GDM1 (cell line): ENCODE measurements around the gene CDYL2.
"Not testable (repeated sequence)": the region's sequence is repeated elsewhere in the genome, so short reads cannot be mapped to it uniquely, and the experiment has no call there.

Source experiments
- DNase-seq: peaks from one replicate; lab custom pipeline; 2025; lab: John Stamatoyannopoulos, UW

Gene CDYL2

GRCh38 chr16:80669673-80670072 lies 134.7 kb downstream of the CDYL2 start:
- no peak for DNase-seq

DNA sequence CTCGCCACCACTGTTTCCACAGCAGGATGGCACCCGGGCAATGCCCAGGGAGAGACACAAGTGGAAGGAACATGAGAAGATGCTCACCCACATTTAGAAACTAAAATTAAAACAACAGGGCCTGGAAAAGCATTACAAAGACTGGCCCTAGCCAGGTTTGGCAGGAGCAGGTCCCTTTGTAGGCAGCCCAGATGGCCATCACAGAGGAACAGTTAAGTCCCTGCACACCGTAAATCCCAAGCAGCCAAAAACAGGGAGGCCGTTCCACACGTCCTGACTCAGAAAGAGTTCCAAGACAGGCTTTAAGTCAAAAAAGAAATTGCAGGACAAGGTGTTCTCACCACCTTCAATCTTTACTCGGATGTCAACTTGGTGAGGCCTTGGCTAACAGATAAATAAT lies 136.5 kb downstream of the CDYL2 start:
- DNase-seq = no peak

- DNase-seq = no peak
These were observed 137.2 kb downstream of the CDYL2 start for GRCh38 chr16:80667251-80667560.

DNA sequence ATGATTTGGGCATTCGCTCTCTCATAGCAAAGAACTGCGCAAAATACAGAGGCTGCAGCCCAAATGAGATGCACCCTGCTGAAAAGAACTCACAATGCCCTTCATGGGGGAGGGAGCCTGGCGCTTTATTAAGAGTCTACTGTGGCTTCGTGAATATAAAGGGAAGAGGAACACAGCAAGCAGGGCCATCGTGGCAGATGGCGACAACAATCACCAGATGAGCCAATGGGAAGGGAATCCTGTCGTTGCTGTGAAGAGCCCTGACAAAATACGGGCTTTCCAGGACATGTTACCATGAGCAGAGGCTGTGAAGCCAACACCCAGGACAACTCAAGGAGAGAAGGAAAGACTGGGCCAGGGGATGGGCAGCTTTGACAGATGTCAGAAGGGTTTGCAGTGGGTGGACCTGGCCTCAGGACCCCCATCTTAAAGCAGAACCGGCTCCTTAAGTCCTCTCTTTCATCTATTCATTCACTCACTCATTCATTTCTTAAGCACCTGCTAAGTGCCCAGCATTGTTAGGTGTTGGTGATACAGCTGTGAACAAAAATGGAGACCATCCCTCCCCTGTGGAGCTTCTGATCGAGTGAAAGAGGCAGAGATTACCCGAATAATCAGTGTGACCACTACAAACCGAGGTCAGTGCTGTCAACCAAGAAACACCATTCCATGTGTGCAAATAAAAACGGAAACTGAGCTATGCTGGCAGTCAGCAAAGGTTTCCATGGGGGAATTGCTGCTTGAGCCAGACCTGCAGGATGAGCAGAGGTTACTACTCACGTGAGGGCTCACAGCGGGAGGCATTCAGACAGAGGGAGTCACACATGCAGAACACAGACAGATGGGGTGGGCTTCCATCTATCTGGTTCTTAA lies 137.8 kb downstream of the CDYL2 start:
- no peak for DNase-seq

DNA sequence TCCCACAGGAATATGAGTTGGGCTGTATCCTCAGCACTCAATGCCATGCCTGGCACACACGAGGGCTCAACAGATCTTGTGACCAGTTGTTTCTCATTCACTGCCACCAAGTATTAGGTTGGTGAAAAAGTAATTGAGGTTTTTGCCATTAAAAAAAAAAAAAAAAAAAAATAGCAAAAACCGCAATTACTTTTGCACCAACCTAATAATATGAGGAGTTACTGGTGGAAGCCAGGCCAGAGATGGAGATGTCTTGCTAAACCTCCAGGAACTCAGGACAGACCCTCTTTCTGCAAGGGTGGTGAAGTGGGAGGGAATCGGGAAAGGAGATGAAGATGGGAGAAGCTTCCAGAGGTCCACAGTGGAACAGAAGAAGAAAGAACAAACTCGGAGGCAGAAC lies 139.0 kb downstream of the CDYL2 start:
- DNase-seq = no peak

DNA sequence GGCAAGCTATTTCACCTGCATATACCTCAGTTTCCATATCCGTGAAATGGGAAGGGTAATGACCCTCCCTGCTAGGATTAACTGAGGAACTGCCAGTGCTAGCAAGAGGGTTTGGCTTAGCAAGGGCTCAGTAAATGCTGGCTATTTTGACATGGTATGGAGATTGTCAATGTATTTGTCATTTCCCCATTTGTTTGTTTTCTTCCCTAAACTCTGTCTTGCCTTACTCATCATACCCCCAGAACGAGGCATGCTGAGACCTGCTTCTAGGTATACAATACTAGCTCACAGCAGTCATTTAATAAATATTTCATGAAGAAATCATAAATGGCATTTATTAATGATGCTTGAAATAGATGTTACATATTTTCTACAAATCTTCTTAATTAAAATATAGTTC lies 139.6 kb downstream of the CDYL2 start:
- DNase-seq = no peak

DNA sequence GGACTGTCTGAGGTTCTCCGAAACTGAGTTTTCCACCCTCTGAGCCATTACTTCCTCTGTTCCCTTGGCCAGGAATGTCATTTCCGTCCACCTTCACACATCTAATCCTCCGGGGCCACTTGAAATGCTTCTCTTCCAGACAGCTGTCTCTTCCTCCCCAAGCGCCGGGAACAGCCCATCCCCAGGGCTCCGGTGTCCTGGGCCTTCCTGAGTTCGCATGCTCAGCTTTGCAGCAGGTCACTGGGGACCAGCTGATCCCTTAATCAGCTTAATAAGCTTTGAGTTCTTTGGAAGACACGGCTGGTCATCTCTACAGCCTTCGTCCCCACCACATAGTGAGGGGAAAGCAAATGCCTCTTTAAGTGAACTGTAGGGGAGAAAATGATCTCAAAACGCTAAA lies 140.2 kb downstream of the CDYL2 start:
- no peak for DNase-seq

DNA sequence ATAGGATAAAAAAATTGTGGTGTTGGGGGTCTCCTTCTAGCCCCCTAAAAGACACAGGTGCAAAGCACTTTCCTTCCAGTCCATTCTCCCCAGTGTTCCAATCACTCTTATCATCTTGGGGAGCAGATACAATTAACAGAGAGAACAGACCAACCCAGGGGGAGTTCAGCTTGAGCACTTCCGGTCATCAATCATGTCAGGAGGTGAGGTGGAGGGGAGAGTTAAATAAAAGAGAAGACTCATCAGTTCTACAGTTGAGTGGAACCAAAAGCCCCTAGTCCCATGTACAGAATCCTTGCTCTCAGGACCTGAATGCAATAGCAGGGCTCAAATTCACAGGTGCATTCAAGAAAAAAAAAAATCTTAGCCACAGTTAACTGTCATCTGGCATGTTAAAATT lies 141.3 kb downstream of the CDYL2 start:
- DNase-seq = no peak

DNA sequence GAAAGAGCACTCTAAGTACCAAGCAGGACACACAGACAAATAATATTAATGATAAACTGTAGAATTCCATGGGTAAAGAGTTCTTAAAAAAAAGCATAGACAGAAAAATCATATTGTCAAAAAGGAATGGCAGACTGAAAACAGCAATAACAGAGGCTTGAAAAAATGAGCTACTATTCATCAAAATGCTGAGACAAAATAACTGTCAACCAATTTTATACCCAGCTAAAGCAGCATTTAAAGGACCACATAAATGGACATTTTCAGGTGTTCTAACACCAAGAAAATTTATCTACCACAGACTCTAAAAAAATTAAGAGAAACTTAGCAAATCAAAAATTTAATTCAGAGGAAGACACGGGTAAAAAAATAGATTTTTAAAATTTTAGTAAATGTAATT lies 144.5 kb downstream of the CDYL2 start:
- DNase-seq = no peak

- DNase-seq = no peak
These were observed 147.7 kb downstream of the CDYL2 start for GRCh38 chr16:80656711-80657150.

DNA sequence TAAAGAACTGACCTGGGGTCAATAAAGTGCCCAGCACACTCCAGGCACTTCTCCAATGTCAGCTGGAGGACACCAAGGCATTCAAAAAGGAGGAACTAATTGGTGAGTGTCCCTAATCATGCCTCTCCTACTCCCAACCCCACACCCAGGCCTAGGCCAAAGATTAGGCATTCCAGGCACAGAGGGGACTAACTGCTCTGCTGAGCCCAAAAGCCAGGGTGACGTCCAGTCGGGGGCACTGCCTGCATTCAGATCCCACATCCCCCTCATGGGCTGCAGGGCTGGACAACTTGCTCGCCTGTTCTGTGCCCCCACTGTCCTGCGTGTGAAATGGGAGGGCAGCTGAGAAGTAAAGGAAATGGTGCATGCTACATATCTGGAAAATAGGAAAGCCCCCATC lies 148.2 kb downstream of the CDYL2 start:
- no peak for DNase-seq

- no peak for DNase-seq
These were observed 148.6 kb downstream of the CDYL2 start for GRCh38 chr16:80655751-80656150.

DNA sequence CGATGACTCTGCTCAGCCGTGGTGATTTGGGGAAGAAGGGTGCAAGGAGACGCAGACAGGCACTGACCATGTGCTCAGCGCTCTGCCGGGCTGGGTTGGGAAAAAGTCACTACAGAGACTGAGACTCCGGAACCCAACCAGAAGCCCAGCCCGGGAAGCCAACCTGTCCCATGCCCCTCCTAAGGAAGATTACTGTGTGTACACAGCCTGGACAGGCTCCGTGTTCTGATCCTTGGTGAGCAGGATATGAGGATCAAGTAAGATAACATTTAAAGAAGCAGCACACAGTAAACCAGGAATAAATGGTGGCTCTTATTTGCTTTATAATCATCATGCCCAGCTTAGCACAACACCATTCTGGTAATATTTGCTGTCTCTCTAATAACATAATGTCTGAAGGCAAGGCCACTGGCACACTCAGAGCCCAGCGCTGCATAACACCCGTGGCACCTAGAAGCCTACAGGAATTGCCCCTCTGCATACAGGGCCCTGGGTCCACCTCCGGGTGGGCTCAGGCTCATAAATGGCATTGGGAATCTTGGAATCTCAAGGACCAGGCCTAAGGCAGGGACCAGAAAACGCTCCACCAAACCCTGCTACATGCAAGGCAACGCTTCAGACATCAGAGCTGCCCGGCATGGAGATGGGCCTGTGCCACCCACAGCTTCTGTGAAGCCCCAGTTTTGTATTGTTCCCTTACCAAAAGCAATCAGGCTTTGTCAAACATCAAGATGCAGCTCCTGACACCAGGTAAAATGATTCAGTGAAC lies 150.1 kb downstream of the CDYL2 start:
- no peak for DNase-seq

DNA sequence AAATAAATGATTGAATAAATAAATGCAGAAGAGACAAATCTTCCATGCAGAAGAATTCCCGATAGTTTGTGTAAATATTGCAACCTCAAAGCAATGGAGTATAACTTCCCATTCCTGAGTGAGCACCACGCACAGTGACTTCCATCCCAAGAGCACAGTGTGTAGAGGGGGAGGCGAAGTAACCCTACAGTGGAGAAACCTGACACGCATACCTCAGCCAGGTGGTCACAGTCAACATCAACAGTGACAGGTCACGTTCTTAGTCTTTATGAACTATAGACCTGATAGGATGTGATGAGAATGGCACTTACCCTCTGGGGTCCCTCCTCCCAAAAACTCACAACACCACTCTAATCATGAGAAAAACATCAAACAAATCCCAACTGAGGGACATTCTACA lies 152.0 kb downstream of the CDYL2 start:
- DNase-seq = no peak

DNA sequence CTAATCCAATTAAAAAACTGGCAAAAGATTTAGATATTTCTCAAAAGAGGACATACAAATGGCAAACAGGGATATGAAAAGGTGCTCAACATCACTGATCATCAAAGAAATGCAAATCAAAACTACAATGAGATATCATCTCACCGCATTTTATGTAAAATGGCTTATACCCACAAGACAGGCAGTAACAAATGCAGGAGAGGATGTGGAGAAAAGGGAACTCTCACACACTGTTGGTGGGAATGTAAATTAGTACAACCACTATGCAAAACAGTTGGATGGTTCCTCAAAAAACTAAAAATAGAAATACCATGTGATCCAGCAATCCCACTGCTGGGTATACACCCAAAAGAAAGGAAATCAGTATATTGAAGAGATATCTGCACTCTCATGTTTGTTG lies 154.1 kb downstream of the CDYL2 start:
- not testable (repeated sequence) for DNase-seq

DNA sequence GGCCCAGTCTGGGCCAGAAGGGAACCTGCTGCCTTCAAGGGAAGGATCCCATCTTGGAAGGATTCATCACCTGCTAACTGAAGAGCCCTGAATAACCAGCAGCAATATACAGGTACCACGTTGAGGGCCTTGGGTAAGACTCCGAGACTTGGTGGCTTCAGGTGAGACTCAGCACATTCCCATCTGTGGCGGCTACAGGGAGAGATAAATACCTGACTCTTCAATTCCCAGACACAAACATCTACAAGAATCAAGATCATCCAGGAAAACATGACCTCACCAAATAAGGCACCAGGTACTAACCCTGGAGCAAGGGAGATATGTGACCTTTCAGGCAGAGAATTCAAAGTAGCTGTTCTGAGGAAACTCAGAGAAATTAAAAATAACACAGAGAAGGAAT lies 164.1 kb downstream of the CDYL2 start:
- no peak for DNase-seq

DNA sequence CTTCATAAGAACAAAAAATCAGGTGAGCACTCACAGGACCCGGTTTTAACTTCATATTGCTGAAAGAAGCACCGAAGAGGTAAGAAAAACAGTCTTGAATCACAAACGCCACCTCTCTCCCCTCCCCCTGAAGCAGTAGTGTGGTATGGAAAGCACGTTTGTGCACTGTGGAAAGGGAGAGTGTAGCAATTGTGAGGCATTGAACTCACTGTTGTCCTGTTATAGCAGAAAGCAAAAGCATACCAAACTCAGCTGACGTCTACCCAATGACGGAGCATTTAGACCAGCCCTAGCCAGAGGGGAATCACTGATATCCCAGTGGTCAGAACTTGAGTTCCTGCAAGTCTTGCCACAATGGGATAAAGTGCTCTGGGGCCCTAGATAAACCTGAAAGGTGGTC lies 164.8 kb downstream of the CDYL2 start:
- DNase-seq = no peak

GRCh38 chr16:80637621-80638020 lies 166.8 kb downstream of the CDYL2 start:
- no peak for DNase-seq

- DNase-seq = no peak
These were observed 172.8 kb downstream of the CDYL2 start for GRCh38 chr16:80631581-80631980.

- DNase-seq = no peak
These were observed 176.1 kb downstream of the CDYL2 start for GRCh38 chr16:80628254-80628653.

GRCh38 chr16:80627108-80627507 lies 177.3 kb downstream of the CDYL2 start:
- no peak for DNase-seq

DNA sequence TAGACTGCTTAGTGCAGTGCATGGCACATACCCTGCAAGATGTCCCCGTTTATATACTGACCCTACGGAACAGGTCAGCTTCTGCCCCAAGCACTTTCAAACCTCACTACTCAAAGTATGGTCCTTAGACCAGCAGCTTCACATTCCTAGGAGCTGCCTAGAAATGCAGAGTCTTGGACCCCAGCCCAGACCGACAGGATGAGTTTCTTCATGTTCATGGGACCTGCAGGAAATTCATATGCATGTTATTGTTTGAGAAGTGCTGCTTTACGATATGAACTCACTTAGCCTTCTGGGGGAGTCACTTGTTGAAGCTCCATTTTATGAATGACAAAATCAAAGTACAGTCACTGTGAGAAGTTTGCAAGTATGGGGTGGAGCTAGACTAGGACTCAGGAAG lies 181.0 kb downstream of the CDYL2 start:
- no peak for DNase-seq

- DNase-seq = no peak
These were observed 182.4 kb downstream of the CDYL2 start for GRCh38 chr16:80622007-80622406.
